HG03135 (cell line): Measurements from ENCODE around the gene CNOT3.
A peak's percentile ranks its signal among the peaks of the same experiment; 100 is the strongest.
"Not testable (repeated sequence)": the region's sequence is repeated elsewhere in the genome, so short reads cannot be mapped to it uniquely, and the experiment has no call there.

ENCODE experiments used
- ATAC-seq: cut with Tn5 transposase; IDR thresholded peaks from one replicate; pipeline ENCODE4 v1.9.1; 2021; ENCODE audit warnings: mild to moderate bottlenecking, moderate library complexity; ENCODE audit not compliant: unreplicated experiment

The CNOT3 gene

DNA sequence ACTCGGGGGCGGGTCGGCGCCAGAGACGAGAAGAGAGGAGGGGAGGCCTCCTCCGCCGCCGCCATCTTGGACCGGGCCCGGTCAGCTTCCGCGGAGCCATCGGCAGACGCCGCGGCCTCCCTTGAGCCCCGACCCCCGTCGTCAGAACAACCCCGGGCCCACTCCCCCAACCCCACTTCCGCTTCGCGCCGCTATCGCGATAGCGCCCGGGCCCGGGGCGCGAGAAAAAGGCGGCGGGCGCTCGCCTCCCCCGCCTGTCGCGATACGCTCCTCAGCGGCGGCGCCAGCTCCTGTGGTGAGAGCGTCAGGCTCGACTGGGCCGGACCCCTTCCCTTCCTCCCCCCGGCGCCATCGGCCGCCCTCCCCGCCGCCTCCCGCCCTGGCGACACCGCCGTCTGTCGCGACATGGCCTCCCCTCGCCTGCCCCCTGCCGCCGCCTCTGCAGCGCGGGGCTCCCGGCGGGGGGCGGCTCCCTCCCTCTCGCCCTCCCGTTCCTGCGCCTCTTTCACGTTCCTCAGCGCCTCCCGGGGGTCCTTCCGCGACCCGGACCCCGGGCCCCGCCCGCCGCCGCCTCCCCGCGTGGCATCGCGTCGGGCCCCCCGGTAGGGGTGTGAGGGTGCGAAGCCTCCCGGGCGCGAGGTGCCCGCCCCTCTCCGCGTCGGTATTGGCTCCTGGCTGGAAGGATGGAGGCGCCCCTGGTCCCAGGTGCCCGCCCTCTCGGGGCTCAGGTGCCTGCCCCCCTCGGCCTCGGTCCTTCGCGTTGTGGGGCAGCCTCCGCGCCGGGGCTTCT is at the start of gene CNOT3:
Gene CNOT3, plus strand, starts transcription at position 64 of the 790 bp plus-strand sequence. CDS start 5,217 bp downstream, outside the sequence.
- ATAC-seq, result no peak

DNA sequence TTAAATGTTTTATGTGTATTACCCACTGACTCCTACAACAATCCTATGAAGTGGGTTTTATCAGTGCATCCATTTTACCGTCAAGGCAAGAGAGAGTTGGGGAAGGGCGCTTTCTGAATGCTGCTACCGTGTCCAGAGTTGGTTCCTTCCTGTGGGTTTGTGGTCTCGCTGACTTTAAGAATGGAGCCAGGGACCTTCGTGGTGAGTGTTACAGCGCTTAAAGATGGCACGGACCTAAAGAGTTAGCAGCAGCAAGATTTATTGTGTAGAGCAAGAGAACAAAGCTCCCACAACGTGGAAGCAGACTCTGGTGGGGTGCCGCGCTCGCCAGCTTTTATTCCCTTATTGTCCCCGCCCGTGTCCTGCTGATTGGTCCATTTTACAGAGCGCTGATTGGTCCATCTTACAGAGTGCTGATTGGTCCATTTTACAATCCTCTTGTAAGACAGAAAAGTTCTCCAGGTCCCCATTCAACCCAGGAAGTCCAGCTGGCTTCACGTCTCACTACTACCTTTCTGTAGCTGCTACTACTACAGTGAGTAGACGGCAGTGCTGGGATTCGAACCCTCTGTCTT is 43.0 kb upstream of the CNOT3 start:
- ATAC-seq, result no peak

DNA sequence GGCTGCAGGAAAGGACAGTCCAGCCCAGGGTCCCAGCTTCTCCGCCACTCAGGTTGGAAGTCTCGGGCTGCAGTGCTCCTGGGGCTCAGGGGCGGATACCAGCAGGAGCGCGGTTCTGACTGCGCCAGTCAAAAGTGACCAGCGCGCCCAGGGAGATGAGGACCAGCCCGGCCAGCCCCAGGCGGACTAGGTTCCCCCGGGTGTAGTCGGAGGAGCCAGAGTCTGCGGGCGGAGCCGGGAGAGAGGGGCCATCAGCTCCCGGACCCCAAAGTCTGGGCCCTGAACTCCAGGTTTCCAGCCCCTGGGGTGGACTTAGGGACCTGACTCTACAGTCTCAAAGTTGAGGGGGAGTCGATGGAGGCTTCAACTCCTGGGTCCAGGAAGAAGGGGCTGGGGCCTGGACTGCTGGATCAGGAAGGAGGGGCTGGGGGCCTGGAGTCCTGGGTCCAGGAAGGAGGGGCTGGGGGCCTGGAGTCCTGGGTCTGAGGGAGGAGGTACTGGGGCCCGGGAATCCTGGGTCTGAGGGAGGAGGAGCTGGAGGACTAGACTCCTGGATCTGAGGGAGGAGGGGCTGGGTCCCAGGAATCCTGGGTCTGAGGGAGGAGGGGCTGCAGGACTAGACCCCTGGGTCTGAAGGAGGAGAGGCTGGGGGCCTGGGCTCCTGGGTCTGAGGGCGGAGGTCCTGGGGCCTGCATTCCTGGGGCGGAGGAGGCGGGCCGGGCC is 42.3 kb upstream of the CNOT3 start:
- no peak for ATAC-seq

DNA sequence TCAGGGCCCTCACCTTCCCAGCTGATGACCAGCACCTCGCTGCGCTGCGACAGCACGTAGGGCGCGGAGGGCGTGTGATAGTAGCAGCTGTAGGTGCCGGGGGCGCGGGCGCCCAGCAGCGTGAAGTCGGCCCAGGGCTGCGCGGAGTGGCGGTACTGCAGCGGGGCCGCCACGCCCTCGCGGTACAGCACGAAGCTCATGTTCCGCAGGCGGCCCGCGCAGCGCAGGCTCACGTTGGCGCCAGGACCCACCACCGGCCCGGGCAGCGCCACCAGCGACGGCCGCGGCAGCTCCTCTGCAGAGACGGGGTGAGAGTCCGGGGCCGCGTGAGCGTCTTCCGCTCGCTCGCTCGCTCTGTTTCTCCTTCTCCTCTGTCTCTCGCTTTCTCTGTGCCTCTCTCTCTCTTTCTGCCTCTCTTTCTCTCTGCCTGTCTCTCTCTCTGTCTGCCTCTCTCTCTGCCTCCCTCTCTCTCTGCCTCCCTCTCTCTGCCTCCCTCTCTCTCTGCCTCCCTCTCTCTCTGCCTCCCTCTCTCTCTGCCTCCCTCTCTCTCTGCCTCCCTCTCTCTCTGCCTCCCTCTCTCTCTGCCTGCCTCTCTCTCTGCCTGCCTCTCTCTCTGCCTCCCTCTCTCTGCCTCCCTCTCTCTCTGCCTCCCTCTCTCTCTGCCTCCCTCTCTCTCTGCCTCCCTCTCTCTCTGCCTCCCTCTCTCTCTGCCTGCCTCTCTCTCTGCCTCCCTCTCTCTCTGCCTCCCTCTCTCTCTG is 41.5 kb upstream of the CNOT3 start:
- not testable (repeated sequence) for ATAC-seq

DNA sequence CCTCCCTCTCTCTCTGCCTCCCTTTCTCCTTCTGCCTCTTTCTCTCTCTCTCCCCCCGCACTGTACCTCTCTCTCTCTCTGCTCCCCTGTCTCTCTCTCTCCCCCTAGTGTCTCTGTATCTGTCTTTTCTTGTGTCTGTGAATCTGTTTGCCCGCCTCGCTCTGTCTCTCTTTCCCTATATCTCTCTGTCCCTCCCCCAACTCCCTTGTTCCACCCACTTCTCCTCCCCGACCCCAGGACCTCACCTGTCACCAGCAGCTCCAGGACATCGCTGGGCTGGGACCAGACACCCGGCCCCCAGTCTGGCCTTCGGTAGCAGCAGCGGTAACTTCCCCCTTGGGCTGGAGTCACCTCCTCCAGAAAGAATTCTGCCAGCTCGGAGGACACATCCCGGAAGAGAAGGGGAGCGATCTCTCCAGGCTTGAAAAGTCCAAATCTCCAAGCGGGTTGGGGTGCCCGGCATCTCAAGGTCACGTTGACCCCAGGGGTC is 40.9 kb upstream of the CNOT3 start:
- no peak for ATAC-seq

DNA sequence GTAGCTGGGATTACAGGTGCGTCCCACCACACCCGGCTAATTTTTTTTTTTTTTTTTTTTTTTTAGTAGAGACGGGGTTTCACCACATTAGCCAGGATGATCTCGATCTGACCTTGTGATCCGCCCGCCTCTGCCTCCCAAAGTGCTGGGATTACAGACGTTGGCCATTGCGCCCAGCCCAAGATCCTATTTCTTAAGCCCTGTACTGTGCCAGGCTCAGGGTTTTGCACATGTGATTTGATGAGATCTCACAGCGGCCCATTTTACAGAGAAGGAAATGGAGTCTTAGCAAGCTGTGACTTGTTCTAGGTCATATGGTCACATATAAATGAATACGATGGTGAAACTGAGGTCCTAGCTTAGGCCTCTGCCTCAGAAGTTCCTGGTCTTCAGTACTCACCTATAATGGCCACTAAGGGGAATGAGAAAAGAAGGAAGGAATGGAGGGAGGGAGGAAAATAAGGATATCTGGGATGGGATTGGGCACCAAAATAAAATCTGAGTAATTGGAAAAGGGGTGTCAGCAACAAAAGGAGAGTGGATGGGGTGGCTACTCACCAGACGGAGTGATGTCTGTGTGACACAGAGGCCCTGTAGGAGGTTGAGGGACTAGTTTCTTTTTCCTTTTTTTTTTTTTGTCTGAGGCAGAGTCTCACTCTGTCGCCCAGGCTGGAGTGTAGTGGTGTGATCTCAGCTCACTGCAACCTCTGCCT is 38.2 kb upstream of the CNOT3 start:
- ATAC-seq, result no peak

DNA sequence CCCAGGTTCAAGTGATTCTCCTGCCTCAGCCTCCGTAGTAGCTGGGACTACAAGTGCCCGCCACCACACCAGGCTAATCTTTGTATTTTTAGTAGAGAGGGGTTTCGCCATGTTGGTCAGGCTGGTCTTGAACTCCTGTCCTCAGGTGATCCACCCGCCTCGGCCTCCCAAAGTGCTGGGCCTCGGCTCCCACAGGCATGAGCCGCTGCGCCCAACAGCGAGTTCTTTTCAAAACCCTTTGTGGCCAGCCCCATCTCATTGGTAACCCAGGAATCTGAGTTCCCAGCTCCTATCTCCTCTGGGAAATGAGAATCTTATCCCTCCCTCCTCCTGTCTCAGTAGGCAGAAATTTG is 37.7 kb upstream of the CNOT3 start:
- not testable (repeated sequence) for ATAC-seq

DNA sequence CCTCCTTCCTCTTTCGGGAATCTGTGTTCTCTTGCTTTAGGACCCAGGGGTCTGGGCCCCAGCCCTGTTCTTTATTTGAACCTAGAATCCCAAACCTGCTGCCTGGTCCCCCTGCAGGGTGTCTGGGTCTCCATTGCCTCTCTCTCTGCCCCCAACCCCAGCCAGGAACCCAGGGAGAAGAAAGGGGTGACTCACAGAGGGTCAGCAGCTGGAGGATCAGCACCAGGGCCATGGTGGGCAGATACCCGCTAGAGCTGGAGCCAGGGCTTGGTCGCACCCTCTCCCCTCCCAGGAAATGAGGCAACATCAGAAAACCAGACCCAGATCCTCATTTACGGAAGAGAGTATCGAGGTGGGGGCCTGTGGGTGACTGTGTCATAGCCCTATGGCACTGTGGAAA is 37.0 kb upstream of the CNOT3 start, which contains the start of gene OSCAR:
Gene OSCAR, minus strand, starts transcription at position 243 of the 400 bp plus-strand sequence. Its CDS starts 11 bp downstream, at position 232.
- no peak for ATAC-seq

DNA sequence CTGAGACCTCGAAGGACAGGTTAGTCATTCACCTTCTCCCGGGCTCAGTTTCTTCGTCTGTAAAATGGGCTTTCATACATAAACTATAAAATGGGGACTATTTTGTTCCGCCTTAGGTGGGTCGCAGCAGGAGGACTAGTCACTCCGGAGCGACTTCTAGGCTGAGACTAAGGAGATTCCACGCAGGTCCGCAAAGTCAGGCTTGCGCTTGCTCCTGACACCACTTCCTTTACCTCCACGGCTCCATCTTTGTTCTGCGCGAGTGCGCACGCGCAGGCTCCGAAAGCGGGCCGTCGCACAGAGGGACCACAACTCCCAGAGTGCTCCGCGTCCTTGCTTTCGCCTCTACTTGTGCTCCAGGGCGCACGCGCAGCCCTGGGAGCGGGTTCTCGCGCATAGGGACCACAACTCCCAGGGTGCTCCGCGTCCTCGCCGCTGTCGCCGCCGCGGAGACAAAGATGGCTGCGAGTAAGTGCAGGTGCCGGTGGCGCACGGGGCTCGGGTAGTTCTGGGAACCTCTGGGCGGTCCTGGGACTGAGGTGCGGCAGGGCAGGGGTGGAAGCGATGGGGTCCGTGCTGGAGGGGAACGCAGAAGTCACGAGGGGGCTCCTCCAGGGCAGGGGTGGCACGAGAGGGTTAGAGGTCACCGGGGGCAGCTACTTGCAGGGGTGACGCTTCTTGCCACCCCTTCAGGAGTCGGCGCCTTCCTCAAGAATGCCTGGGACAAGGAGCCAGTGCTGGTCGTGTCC is 35.0 kb upstream of the CNOT3 start, which contains the start of gene NDUFA3:
Gene NDUFA3, plus strand, starts transcription at position 435 of the 749 bp plus-strand sequence. Its CDS starts 24 bp downstream, at position 459.
- peak; percentile 91 for ATAC-seq

DNA sequence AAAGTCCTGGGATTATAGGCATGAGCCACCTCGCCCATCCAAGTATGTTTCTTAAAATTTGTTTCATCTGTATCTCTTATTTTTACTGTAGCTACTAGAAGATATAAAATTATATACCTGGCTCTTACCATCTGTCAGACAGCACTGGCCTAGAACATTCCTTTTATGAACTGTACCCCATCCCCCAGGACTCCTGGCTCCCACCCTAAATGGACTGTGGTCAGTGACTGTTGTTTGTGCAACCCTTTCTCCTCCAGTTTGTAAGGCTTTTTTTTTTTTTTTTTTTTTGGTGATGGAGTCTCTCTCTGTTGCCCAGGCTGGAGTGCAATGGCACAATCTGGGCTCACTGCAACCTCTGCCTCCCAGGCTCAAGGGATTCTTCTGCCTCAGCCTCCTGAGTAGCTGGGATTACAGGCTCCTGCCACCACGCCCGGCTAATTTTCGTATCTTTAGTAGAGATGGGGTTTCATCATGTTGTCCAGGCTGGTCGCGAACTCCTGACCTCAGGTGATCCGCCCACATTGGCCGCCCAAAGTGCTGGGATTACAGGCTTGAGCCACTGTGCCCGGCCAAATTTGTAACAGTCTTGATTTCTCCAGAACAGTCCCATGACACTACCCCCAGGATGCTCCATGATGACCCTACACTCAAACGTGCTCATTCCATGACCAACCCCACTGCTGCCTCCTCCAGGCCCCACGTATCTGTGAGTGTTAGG is 32.4 kb upstream of the CNOT3 start:
- no peak for ATAC-seq

DNA sequence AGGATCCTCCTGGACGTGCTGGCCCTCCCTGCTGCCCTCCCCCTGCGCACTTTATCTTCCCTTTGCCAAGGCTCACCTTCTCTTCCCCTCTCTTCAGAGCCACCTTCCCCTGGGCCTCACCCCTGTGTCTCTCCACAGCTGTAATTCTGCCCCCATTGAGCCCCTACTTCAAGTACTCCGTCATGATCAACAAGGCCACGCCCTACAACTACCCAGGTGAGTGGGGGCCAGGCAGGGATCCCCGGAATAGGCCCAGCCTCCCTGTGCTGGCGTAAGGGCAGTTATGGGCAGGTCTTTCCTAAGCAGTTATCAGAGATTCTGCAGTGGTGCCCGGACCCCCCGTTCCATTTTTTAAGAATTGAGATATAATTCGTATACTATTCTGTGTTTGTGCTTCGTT is 31.8 kb upstream of the CNOT3 start:
- no peak for ATAC-seq

DNA sequence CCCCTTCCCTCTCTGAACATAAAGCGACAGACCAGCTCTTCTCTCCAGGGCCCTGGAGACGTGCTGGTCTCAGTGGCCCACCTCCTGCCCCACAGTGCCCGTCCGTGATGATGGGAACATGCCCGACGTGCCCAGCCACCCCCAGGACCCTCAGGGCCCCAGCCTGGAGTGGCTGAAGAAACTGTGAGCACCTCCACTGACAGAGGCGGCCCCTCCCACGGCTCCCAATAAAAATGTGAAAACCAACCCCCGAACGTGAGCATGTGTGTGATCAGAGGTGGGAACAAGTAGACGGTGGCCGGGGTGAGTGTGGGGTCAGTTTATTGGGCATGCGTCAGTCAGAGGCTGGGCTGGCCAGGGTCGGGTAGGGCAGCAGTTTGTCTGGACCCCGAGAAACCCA is 30.8 kb upstream of the CNOT3 start:
- ATAC-seq, result no peak

DNA sequence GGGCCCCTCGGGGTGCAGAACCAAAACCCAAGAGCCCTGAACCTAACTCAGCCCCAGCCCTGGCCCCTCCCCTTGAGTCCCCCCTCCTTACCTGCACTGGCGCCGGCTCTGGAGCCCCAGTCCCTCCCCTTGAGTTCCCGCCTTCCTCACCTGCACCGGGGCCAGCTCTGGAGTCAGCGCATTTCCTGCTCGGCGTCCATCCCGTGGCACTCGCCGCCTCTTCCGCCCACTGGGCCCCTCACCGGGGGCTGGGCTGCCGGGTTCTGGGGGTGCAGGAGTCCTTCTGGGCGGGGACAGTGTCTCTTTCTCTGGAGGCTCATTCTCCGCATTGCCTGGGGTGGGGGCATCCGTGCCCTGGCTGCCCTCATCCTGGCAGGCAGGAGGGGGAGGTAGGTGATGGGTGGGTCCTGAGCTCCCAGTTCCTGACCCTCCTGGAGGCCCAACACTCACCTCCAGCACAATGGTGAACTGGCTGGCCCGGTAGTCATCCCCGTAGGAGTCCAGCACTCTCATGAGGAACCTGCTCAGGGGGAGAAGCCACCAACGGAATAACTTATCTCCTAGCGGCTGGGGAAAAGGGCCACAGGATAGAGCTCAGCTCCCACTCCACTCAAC is 29.6 kb upstream of the CNOT3 start:
- ATAC-seq, result no peak

DNA sequence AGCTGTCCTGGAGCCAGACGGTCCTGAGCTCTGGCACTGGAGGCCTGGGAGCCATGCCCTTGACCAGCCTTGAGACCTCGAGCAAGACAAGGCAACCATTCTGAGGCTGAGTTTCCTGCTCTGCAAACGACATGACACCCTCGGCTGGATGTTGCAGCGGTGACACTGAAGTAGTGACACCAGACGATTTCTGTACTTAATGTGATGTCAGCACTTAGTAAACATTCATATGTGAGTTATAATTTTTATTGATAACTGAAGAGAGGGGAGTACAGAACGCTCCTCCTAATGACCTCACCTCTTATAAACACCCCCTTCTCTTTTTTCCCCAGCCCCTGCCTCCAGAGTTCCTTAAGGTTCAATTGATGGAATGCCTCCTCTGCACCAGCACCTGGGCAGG is 29.1 kb upstream of the CNOT3 start:
- ATAC-seq, result no peak

DNA sequence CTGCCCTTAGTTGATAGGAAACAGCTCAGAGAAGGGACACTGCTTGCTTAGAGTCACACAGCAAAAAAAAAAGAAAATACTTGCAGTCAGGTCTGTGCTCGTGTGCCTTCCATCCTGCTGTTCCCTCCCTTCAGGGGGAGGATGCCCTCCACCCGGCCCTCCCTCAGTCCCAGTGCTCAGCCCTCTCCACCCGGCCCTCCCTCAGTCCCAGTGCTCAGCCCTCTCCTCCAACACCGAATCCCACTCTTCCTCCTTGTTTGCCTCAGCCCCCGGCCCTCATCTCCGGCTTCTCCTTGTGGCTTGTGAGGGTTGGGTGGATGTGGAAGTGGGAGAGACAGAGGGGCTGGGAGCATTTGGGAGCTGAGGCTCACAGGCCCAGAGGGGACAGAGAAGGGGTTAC is 27.9 kb upstream of the CNOT3 start:
- no peak for ATAC-seq

DNA sequence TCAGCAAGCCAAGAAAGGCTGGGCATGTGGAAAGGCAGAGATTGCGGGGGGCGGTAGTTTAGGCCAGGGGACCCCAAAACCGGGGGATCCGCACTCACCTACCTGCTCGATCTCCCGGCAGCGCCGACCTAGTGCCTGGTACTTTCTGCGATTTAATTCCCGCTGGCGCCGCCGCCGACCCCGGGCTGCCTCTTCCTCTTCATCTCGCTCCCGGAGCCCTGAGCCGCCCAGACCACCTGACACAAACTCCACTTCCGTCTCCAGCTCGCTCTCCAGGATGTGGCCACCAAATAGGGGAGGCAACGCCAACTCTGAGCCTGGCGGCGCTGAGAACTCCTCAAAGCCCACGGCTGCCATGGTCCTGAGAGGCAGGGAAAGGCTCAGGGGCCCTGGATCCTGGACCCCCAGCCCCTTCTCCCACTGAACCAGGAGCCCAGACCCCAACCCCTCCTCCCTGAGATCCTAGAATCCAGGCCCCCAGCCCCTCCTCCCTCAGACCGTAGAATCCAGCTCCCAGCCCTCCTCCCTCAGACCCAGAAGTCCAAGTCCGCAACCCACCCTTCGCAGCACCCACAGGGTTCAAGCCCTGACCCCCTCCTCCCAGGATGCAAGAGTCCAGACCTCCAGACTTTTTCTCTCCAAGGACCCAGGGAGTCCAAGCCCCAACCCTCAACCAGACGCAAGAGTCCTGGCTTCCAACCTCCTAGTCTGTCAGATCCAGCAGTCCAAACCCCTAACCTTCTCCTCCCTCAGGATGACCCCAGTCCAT is 23.0 kb upstream of the CNOT3 start:
- no peak for ATAC-seq
